Fibroblast of the aortic adventitia (primary cell): Measurements from ENCODE around the gene CENPE. TPM values are rescaled to one million over a fixed set of nuclear protein-coding genes. Genes with fewer than 3 reads are reported as not detected.
A peak's percentile ranks its signal among the peaks of the same experiment; 100 is the strongest.

ENCODE experiments used
- DNase-seq: peaks from one replicate; pipeline ENCODE4 v3.0.0-alpha.2; 2010; ENCODE audit warnings: low read depth
- H3K4me3 ChIP-seq: 2 replicates; pipeline ENCODE4 v1.5.1; 2011; ENCODE audit warnings: low read depth, mild to moderate bottlenecking, control low read depth, low read length, moderate library complexity
- CTCF ChIP-seq: IDR thresholded peaks from 2 replicates; pipeline ENCODE4 v1.5.1; 2011; ENCODE audit warnings: mild to moderate bottlenecking, low read length, control low read depth, inconsistent platforms; ENCODE audit not compliant: insufficient read depth
- total RNA-seq: library from RNA; depleted of rRNA; stranded (reverse); fragments of >200 nt; gene quantifications from 2 replicates; pipeline ENCODE4 v1.2.3, GENCODE V29; 2012; ENCODE audit warnings: low replicate concordance

Gene CENPE
- total RNA-seq, 1 donor: 26.9 TPM

GRCh38 chr4:103105558-103106356 is 92.4 kb downstream of the CENPE start:
- H3K4me3 ChIP-seq: no peak overlapping the region
- DNase-seq: no peak

GRCh38 chr4:103104886-103105285 is 93.3 kb downstream of the CENPE start:
- DNase-seq: no peak
- no peak for TF ChIP-seq CTCF

More at GRCh38 chr4:103105558-103106356, 92.4 kb downstream of the CENPE start:
- TF ChIP-seq CTCF: no peak

GRCh38 chr4:103100691-103101090 is 97.5 kb downstream of the CENPE start:
- no peak for DNase-seq
- TF ChIP-seq CTCF: no peak
- no peak overlapping the region for H3K4me3 ChIP-seq

More at GRCh38 chr4:103104886-103105285, 93.3 kb downstream of the CENPE start:
- H3K4me3 ChIP-seq: no peak overlapping the region

- TF ChIP-seq CTCF: peak; percentile 59
- DNase-seq: peak; percentile 99
- peak within 1 kb of the TSS; percentile 72 for H3K4me3 ChIP-seq
These were observed 98.3 kb downstream of the CENPE start, which contains the start of gene BDH2 for GRCh38 chr4:103099691-103100392. Gene BDH2 (minus strand): TSS chr4:103099834. CDS start chr4:103096254, 3,580 bp downstream.

GRCh38 chr4:103098756-103099440 is 99.2 kb downstream of the CENPE start:
- peak; percentile 56 for DNase-seq
- TF ChIP-seq CTCF: no peak

GRCh38 chr4:103098341-103098740 is 99.8 kb downstream of the CENPE start:
- DNase-seq: no peak
- TF ChIP-seq CTCF: no peak
- peak overlapping the region; percentile 72 for H3K4me3 ChIP-seq

More at GRCh38 chr4:103098756-103099440, 99.2 kb downstream of the CENPE start:
- H3K4me3 ChIP-seq: peak overlapping the region; percentile 72
